ENCODE measurements around the gene CHST2. TPM values are rescaled to one million over a fixed set of nuclear protein-coding genes. Genes with fewer than 3 reads are reported as not detected.

Gene CHST2
- total RNA-seq, 4 donors from 2014 or later: 0.75 to 8.8 (median 3.0) TPM

- 86% methylated on average over 3 of the region's 3 CpGs; no CpG with 5 or more reads in 1 of the 2 donors for WGBS, 2 donors (ENCODE audit: low coverage in 1 of 2)
- Histone ChIP-seq H3K36me3 (no peaks in the 10 kb centered on the region), H3K4me1 (no peaks in the 10 kb centered on the region), H3K27me3 (no peaks in the 10 kb centered on the region), H3K27ac (no peak overlapping the region), H3K4me3 (no peak overlapping the region), H3K9me3 (no peaks in the 10 kb centered on the region)
- TF ChIP-seq POLR2A (IDR thresholded peaks at IDR 0.05) (no peak), POLR2AphosphoS5 (IDR thresholded peaks at IDR 0.05) (no peak), EP300 (IDR thresholded peaks at IDR 0.05; ENCODE audit: low read depth) (no peak)
- TF ChIP-seq, protein P1, sequence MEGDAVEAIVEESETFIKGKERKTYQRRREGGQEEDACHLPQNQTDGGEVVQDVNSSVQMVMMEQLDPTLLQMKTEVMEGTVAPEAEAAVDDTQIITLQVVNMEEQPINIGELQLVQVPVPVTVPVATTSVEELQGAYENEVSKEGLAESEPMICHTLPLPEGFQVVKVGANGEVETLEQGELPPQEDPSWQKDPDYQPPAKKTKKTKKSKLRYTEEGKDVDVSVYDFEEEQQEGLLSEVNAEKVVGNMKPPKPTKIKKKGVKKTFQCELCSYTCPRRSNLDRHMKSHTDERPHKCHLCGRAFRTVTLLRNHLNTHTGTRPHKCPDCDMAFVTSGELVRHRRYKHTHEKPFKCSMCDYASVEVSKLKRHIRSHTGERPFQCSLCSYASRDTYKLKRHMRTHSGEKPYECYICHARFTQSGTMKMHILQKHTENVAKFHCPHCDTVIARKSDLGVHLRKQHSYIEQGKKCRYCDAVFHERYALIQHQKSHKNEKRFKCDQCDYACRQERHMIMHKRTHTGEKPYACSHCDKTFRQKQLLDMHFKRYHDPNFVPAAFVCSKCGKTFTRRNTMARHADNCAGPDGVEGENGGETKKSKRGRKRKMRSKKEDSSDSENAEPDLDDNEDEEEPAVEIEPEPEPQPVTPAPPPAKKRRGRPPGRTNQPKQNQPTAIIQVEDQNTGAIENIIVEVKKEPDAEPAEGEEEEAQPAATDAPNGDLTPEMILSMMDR (IDR thresholded peaks at IDR 0.05): no peak
- intact Hi-C loops (cut with DNase I; ENCODE audit: low total_unique reads): no loop called here
- DNase-seq: no peak
- in situ Hi-C loops (cut with MboI; ENCODE audit: low pct_ligation_motif_present in 1 of 4, low pct_unique_long_range_greater_than_20kb in 1 of 4, low sequenced_read_pairs in 3 of 4): no loop called here
These were observed 35.8 kb upstream of the CHST2 start for GRCh38 chr3:143083781-143084180.

DNA sequence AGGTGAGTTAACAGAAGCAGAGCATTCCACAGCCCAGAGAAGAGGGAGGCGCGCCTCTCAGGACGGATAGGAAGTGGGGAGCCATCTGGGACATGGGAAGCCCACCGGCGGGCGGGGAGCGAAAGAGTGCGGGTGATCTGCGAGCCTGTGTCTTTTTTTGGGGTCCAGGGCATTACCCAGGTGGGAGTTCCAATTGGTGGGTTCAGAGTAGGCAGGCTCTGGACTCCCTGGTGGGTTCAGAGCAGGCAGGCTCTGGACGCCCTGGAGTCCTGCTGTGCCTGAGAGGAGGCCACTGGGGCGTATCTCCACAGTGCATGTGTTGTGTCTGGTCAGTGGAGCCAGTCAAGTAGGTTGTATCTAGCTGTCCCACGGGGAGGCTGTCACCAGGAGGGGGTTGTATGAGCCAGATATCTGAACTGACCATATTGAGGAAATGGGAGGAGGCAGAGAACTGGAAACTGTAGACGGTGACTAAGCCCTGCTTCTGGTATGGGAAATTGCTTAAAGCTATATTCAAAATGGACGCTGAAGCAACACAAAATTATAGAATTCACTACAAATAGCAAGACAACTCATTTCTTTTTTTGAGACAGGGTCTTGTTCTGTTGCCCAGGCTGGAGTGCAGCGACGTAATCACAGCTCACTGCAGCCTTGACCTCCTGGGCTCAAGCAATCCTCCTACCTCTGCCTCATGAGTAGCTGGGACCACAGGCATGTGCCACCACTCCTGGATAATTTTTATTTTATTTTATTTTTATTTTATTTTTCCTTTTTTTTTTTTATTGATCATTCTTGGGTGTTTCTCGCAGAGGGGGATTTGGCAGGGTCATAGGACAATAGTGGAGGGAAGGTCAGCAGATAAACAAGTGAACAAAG lies 34.5 kb upstream of the CHST2 start:
- Histone ChIP-seq H3K27me3 (no peaks in the 10 kb centered on the region), H3K4me3 (no peak overlapping the region), H3K9me3 (no peaks in the 10 kb centered on the region), H3K27ac (no peak overlapping the region), H3K36me3 (no peaks in the 10 kb centered on the region), H3K4me1 (no peaks in the 10 kb centered on the region)
- in situ Hi-C loops (cut with MboI; ENCODE audit: low pct_ligation_motif_present in 1 of 4, low pct_unique_long_range_greater_than_20kb in 1 of 4, low sequenced_read_pairs in 3 of 4) (no loop called here), intact Hi-C loops (cut with DNase I; ENCODE audit: low total_unique reads) (no loop called here)
- no peak for DNase-seq
- 85 to 91% methylated on average over 6 to 17 of the region's 17 CpGs for WGBS, 2 donors (ENCODE audit: low coverage in 1 of 2)
- TF ChIP-seq POLR2A (IDR thresholded peaks at IDR 0.05) (no peak), EP300 (IDR thresholded peaks at IDR 0.05; ENCODE audit: low read depth) (no peak), POLR2AphosphoS5 (IDR thresholded peaks at IDR 0.05) (no peak)
- TF ChIP-seq, protein P1 (IDR thresholded peaks at IDR 0.05): no peak

- H3K36me3 ChIP-seq: no peaks in the 10 kb centered on the region
- DNase-seq: no peak
- H3K27ac ChIP-seq: no peak overlapping the region
- intact Hi-C loops (cut with DNase I; ENCODE audit: low total_unique reads): no loop called here
- no peak overlapping the region for H3K4me3 ChIP-seq
- no peaks in the 10 kb centered on the region for H3K4me1 ChIP-seq
- WGBS, 2 donors (ENCODE audit: low coverage in 1 of 2): 90 to 91% methylated on average over 1 of the region's 1 CpG
- H3K9me3 ChIP-seq: no peaks in the 10 kb centered on the region
- in situ Hi-C loops (cut with MboI; ENCODE audit: low pct_ligation_motif_present in 1 of 4, low pct_unique_long_range_greater_than_20kb in 1 of 4, low sequenced_read_pairs in 3 of 4): no loop called here
- no peak for TF ChIP-seq EP300 (IDR thresholded peaks at IDR 0.05; ENCODE audit: low read depth)
- TF ChIP-seq, protein P1 (IDR thresholded peaks at IDR 0.05): no peak
- no peak for TF ChIP-seq POLR2A (IDR thresholded peaks at IDR 0.05)
- TF ChIP-seq POLR2AphosphoS5 (IDR thresholded peaks at IDR 0.05): no peak
- H3K27me3 ChIP-seq: no peaks in the 10 kb centered on the region
These were observed 30.7 kb upstream of the CHST2 start for GRCh38 chr3:143088835-143089234.

DNA sequence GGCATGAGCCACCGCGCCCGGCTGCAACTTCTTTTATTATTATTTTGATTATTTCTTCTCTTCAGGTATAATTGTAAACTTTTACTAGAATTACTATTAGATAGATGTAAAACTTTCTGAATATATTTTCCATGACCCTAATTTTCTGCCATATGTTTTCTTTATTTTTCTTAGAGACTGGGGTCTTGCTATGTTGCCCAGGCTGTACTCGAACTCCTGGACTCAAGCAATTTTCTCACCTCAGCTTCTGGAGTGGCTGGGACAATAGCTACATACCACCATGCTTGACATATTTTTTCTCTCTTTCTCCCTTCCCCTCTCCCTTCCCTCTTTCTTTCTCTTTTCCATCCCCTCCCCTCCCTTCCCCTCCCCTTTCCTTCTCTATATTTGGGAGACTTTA lies 29.6 kb upstream of the CHST2 start:
- Histone ChIP-seq H3K36me3 (no peaks in the 10 kb centered on the region), H3K27ac (no peak overlapping the region), H3K9me3 (no peaks in the 10 kb centered on the region), H3K4me3 (no peak overlapping the region), H3K27me3 (no peaks in the 10 kb centered on the region), H3K4me1 (no peaks in the 10 kb centered on the region)
- WGBS, 2 donors (ENCODE audit: low coverage in 1 of 2): 100% methylated on average over 4 of the region's 4 CpGs
- TF ChIP-seq POLR2AphosphoS5 (IDR thresholded peaks at IDR 0.05): no peak
- TF ChIP-seq, protein P1 (IDR thresholded peaks at IDR 0.05): no peak
- TF ChIP-seq EP300 (IDR thresholded peaks at IDR 0.05; ENCODE audit: low read depth): no peak
- TF ChIP-seq POLR2A (IDR thresholded peaks at IDR 0.05): no peak
- no peak for DNase-seq
- intact Hi-C loops (cut with DNase I; ENCODE audit: low total_unique reads) (no loop called here), in situ Hi-C loops (cut with MboI; ENCODE audit: low pct_ligation_motif_present in 1 of 4, low pct_unique_long_range_greater_than_20kb in 1 of 4, low sequenced_read_pairs in 3 of 4) (no loop called here)
